GM23248 (cell line): Measurements from ENCODE around the gene DIAPH1. TPM values are rescaled to one million over a fixed set of nuclear protein-coding genes. Genes with fewer than 3 reads are reported as not detected.

ENCODE experiments used
- DNase-seq: peaks from one replicate; pipeline ENCODE4 v3.0.0-alpha.2; 2015
- H2AFZ ChIP-seq: fragments of 200-600 bp; sonication (generic); 2 replicates; pipeline ENCODE4 v1.6.1; 2016; ENCODE audit warnings: antibody characterized with exemption
- H3F3A ChIP-seq: fragments of 200-600 bp; sonication (generic); 2 replicates; pipeline ENCODE4 v1.6.1; 2016; ENCODE audit warnings: mild to moderate bottlenecking, antibody characterized with exemption, mixed run types; ENCODE audit not compliant: insufficient read depth
- H3K27ac ChIP-seq: fragments of 200-600 bp; sonication (generic); 2 replicates; pipeline ENCODE4 v1.5.1; 2016; ENCODE audit warnings: mild to moderate bottlenecking
- H3K27me3 ChIP-seq: fragments of 200-600 bp; sonication (generic); replicated peaks from 2 replicates; pipeline ENCODE4 v1.6.1; 2016; ENCODE audit warnings: mild to moderate bottlenecking; ENCODE audit not compliant: insufficient read depth
- H3K36me3 ChIP-seq: fragments of 200-600 bp; sonication (generic); 2 replicates; pipeline ENCODE4 v1.6.1; 2016; ENCODE audit warnings: low read depth, mild to moderate bottlenecking
- H3K4me1 ChIP-seq: fragments of 200-600 bp; sonication (generic); 2 replicates; pipeline ENCODE4 v1.6.1; 2016; ENCODE audit warnings: mild to moderate bottlenecking; ENCODE audit not compliant: insufficient read depth
- H3K4me2 ChIP-seq: fragments of 200-600 bp; sonication (generic); one replicate; pipeline ENCODE4 v1.6.1; 2016; ENCODE audit warnings: mild to moderate bottlenecking; ENCODE audit not compliant: unreplicated experiment
- H3K4me3 ChIP-seq: fragments of 200-600 bp; sonication (generic); 2 replicates; pipeline ENCODE4 v1.5.1; 2016; ENCODE audit warnings: mild to moderate bottlenecking
- H3K79me2 ChIP-seq: fragments of 200-600 bp; sonication (generic); 2 replicates; pipeline ENCODE4 v1.6.1; 2016; ENCODE audit warnings: mild to moderate bottlenecking; ENCODE audit not compliant: insufficient read depth
- H3K9ac ChIP-seq: fragments of 200-600 bp; sonication (generic); 2 replicates; pipeline ENCODE4 v1.6.1; 2016; ENCODE audit warnings: mild to moderate bottlenecking
- H3K9me2 ChIP-seq: fragments of 200-600 bp; sonication (generic); 2 replicates; pipeline ENCODE4 v1.6.1; 2016; ENCODE audit warnings: mixed run types, mild to moderate bottlenecking, moderate library complexity; ENCODE audit not compliant: insufficient read depth
- H3K9me3 ChIP-seq: fragments of 200-600 bp; sonication (generic); one replicate; pipeline ENCODE4 v1.6.1; 2017; ENCODE audit warnings: low read depth
- H4K20me1 ChIP-seq: fragments of 200-600 bp; sonication (generic); 2 replicates; pipeline ENCODE4 v1.6.0; 2016; ENCODE audit not compliant: insufficient read depth
- EZH2 ChIP-seq: fragments of 200-600 bp; sonication (generic); IDR thresholded peaks from 2 replicates; pipeline ENCODE4 v1.6.1; 2018; ENCODE audit warnings: antibody characterized with exemption, mild to moderate bottlenecking; ENCODE audit not compliant: insufficient read depth, poor library complexity, severe bottlenecking
- EZH2phosphoT487 ChIP-seq: fragments of 200-600 bp; sonication (generic); IDR thresholded peaks from 2 replicates; pipeline ENCODE4 v1.6.1; 2018; ENCODE audit warnings: antibody characterized with exemption, moderate library complexity, mild to moderate bottlenecking, low read depth; ENCODE audit not compliant: insufficient read depth
- WGBS, 2 experiments: methylation state at CpG; one replicate each; pipeline ENCODE4 v1.1.6; 2015 to 2017; ENCODE audit warnings: low lambda C conversion rate in 2 of 2, low coverage in 1 of 2; ENCODE audit errors: missing lambda C conversion rate in 2 of 2; 5-methylcytosine and 5-hydroxymethylcytosine counted together
- in situ Hi-C: fragments of 300-500 bp; cut with MboI; formaldehyde crosslinking; loops from 2 replicates; pipeline ENCODE4 v1.15.0; 2020
- polyA plus RNA-seq: library from polyadenylated mRNA; unstranded; fragments of >200 nt; fragmentation: Nextera tagmentation; extraction: Ambion mirVana; gene quantifications from 2 replicates; pipeline ENCODE4 v1.2.1, GENCODE V29; 2016
- total RNA-seq: library from RNA; depleted of rRNA; stranded (reverse); fragments of >200 nt; shearing (Covaris generic); gene quantifications from 2 replicates; pipeline ENCODE4 v1.2.3, GENCODE V29; 2014

DIAPH1 gene
- total and polyA plus RNA-seq, 2 experiments from 2014 or later, result 26.0 to 34.4 TPM

GRCh38 chr5:141598391-141599345 lies 20.1 kb downstream of the DIAPH1 start:
- Histone ChIP-seq H3K27ac (peak overlapping the region; percentile 59), H4K20me1 (no peaks in the 10 kb centered on the region), H3K27me3 (no peaks in the 10 kb centered on the region), H2AFZ (no peak overlapping the region), H3F3A (peaks cover 29% of the 10 kb centered on the region), H3K4me1 (peaks cover 24% of the 10 kb centered on the region), H3K9me3 (no peaks in the 10 kb centered on the region), H3K79me2 (peaks cover 100% of the 10 kb centered on the region), H3K9me2 (no peaks in the 10 kb centered on the region), H3K9ac (peak overlapping the region; percentile 30), H3K4me2 (peak overlapping the region; percentile 4), H3K4me3 (no peak overlapping the region), H3K36me3 (no peaks in the 10 kb centered on the region)
- DNase-seq, result peak; percentile 77
- no peak for TF ChIP-seq EZH2phosphoT487
- no peak for TF ChIP-seq EZH2
- in situ Hi-C loops, result no loop called here
- 6 to 11% methylated on average over 3 of the region's 3 CpGs for WGBS, 2 experiments

- Histone ChIP-seq H4K20me1 (no peaks in the 10 kb centered on the region), H3K9ac (no peak overlapping the region), H2AFZ (no peak overlapping the region), H3K9me2 (no peaks in the 10 kb centered on the region), H3K4me1 (peaks cover 18% of the 10 kb centered on the region), H3K9me3 (no peaks in the 10 kb centered on the region), H3K27ac (no peak overlapping the region), H3K36me3 (no peaks in the 10 kb centered on the region), H3K27me3 (no peaks in the 10 kb centered on the region), H3F3A (peaks cover 21% of the 10 kb centered on the region), H3K79me2 (peaks cover 100% of the 10 kb centered on the region), H3K4me3 (no peak overlapping the region), H3K4me2 (no peak overlapping the region)
- in situ Hi-C loops, result no loop called here
- TF ChIP-seq EZH2, result no peak
- TF ChIP-seq EZH2phosphoT487, result no peak
- 94 to 96% methylated on average over 2 of the region's 2 CpGs for WGBS, 2 experiments
- no peak for DNase-seq
These were observed 21.0 kb downstream of the DIAPH1 start for GRCh38 chr5:141597814-141598213.

GRCh38 chr5:141597394-141597793 lies 21.4 kb downstream of the DIAPH1 start:
- no peak for TF ChIP-seq EZH2
- TF ChIP-seq EZH2phosphoT487, result no peak
- H3K4me1 ChIP-seq, result peaks cover 18% of the 10 kb centered on the region
- WGBS, 2 experiments, result 75 to 84% methylated on average over 2 of the region's 2 CpGs
- no peak for DNase-seq
- H3K4me3 ChIP-seq, result no peak overlapping the region
- H3K9me3 ChIP-seq, result no peaks in the 10 kb centered on the region
- in situ Hi-C loops, result no loop called here
- H3K9me2 ChIP-seq, result no peaks in the 10 kb centered on the region
- no peaks in the 10 kb centered on the region for H3K36me3 ChIP-seq
- H3K9ac ChIP-seq, result no peak overlapping the region
- no peak overlapping the region for H3K27ac ChIP-seq
- peaks cover 23% of the 10 kb centered on the region for H3F3A ChIP-seq
- no peaks in the 10 kb centered on the region for H4K20me1 ChIP-seq
- H3K27me3 ChIP-seq, result no peaks in the 10 kb centered on the region
- H3K79me2 ChIP-seq, result peaks cover 100% of the 10 kb centered on the region
- no peak overlapping the region for H2AFZ ChIP-seq
- no peak overlapping the region for H3K4me2 ChIP-seq

- Histone ChIP-seq H3K79me2 (peaks cover 98% of the 10 kb centered on the region), H3F3A (peaks cover 25% of the 10 kb centered on the region), H3K4me1 (peaks cover 18% of the 10 kb centered on the region), H4K20me1 (no peaks in the 10 kb centered on the region), H3K4me3 (no peak overlapping the region), H3K4me2 (no peak overlapping the region), H3K9me3 (no peaks in the 10 kb centered on the region), H2AFZ (no peak overlapping the region), H3K9ac (no peak overlapping the region), H3K9me2 (no peaks in the 10 kb centered on the region), H3K27me3 (no peaks in the 10 kb centered on the region), H3K36me3 (no peaks in the 10 kb centered on the region), H3K27ac (no peak overlapping the region)
- in situ Hi-C loops, result no loop called here
- WGBS, 2 experiments, result 97 to 100% methylated on average over 1 of the region's 1 CpG
- DNase-seq, result no peak
- TF ChIP-seq EZH2phosphoT487 (no peak), EZH2 (no peak)
These were observed 21.9 kb downstream of the DIAPH1 start for GRCh38 chr5:141596867-141597266.
